Stimulated activated CD8-positive, alpha-beta memory T cell treated with anti-CD3 and anti-CD28 coated beads, Interleukin-4, amount 100 ng/mL, for 1 hour (primary cell): ENCODE measurements around the gene CASKIN1.

Source experiments
- DNase-seq, 2 donors: peaks; one replicate each; pipeline ENCODE4 v3.0.0-alpha.2; 2020; ENCODE audit warnings: low read depth in 2 of 2, low spot score in 1 of 2

Gene CASKIN1

GRCh38 chr16:2178321-2179106 is 17.9 kb downstream of the CASKIN1 start:
- DNase-seq, result no peak

- no peak for DNase-seq
These were observed 18.8 kb downstream of the CASKIN1 start for GRCh38 chr16:2177561-2177960.

- no peak for DNase-seq
These were observed 19.3 kb downstream of the CASKIN1 start for GRCh38 chr16:2177101-2177500.

GRCh38 chr16:2176047-2176446 is 20.4 kb downstream of the CASKIN1 start:
- no peak for DNase-seq

GRCh38 chr16:2175454-2175853 is 21.0 kb downstream of the CASKIN1 start:
- no peak for DNase-seq

GRCh38 chr16:2174396-2175131 is 21.8 kb downstream of the CASKIN1 start:
- no peak for DNase-seq

- DNase-seq, result no peak
These were observed 22.5 kb downstream of the CASKIN1 start for GRCh38 chr16:2173916-2174315.

GRCh38 chr16:2173366-2173765 is 23.0 kb downstream of the CASKIN1 start:
- DNase-seq, result no peak

- no peak for DNase-seq
These were observed 23.6 kb downstream of the CASKIN1 start for GRCh38 chr16:2172688-2173335.

- no peak for DNase-seq
These were observed 24.7 kb downstream of the CASKIN1 start for GRCh38 chr16:2171601-2172178.

- DNase-seq, result no peak
These were observed 25.6 kb downstream of the CASKIN1 start for GRCh38 chr16:2170587-2171435.

GRCh38 chr16:2170080-2170479 is 26.3 kb downstream of the CASKIN1 start:
- DNase-seq, result no peak

GRCh38 chr16:2167068-2167638 is 29.3 kb downstream of the CASKIN1 start:
- DNase-seq, result no peak

GRCh38 chr16:2166263-2167067 is 29.9 kb downstream of the CASKIN1 start:
- no peak for DNase-seq

GRCh38 chr16:2165861-2166260 is 30.5 kb downstream of the CASKIN1 start:
- no peak for DNase-seq

GRCh38 chr16:2163211-2163881 is 33.1 kb downstream of the CASKIN1 start:
- DNase-seq, result no peak

- DNase-seq, result no peak
These were observed 33.7 kb downstream of the CASKIN1 start for GRCh38 chr16:2162676-2163118.

- no peak for DNase-seq
These were observed 34.5 kb downstream of the CASKIN1 start for GRCh38 chr16:2161911-2162310.
